GM21381 (cell line): ENCODE measurements around the gene BTBD16.

Experiments used
- ATAC-seq: cut with Tn5 transposase; IDR thresholded peaks from one replicate; pipeline ENCODE4 v1.9.1; 2021; ENCODE audit warnings: mild to moderate bottlenecking, moderate library complexity; ENCODE audit not compliant: unreplicated experiment

BTBD16 gene

DNA sequence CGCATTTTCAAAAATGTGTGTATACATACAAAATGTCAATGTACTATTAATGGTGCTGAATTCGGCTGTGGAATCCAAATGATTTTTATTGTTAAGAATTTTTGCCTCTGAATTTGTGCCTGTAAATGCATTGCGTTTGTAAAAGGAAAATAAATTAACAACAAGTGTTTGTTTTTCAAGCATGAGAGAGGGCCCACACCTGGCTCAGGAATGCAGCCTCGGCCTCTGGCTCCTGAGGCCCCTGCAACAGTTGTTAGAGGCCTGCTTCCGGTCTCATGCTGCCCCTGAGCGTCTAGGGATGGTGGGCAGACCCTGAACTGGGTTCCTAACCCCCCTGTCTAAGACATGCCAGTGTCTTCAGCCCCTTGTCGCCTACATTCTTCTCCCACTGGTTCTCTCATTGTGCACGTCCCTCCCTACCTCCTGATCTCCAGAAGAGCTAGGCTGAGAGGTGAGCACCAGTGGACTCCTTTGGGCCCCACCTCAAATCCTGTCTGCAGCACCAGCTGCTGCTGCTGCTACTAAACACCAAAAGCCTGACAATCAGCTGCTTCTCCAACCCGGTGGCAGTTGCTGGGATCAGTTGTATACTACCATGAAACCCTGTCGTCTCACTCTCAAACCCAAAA is 1.9 kb upstream of the BTBD16 start:
- no peak for ATAC-seq

DNA sequence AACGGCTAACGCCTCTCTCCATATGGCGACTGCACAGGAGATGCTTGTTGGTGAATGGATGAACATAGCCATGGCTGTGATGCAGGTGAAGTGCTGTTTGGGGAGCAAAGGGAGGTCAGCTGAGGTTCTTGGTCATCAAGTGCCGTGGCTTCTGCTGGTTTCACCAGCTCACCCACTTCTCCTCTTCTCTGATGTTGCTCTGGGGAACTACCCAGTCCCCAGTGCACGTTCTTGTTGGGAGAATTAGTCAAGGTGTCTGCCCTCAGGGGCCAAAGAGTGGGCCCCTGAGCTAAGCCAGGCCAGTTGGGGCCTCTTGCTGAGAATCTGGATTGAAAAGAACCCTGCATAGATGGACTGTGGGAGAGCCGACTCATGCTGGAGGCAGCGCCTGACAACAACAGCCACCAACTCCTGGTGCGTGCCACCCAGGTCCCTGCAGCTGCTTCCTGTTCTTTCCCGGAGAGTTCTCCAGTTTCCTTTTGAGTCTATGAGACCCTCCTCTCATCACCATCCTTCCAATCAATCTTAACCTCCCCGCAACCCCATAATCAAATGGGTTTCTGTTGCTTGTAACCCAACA is 3.0 kb downstream of the BTBD16 start:
- ATAC-seq: no peak

DNA sequence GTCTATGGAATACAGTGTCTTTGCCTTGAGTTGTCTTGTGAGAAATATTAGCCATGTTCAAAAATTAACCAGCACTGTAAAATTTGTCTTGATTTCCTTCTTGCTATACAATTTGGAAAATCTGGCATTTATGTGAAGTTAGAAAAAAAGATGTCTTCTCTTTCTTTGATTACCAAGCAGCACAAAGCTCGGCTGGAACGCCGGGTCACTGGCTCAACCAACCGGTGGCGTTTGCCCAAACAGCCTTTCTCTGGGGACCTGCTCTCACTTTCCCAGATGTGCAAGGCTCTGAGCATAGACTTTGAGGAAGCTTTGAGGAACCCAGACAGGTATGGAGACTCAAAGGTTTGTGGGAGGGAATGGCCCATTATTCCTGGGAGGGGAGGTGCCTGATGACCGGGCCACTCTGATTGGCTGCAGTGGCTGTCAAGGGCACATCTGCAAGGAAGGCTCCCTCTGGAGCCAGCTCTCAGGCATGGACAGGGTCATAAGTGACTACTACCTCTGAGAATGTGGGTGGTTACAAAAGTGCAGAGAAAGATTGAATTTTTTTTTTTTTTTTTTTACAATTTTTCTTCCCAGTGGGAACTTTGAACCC is 5.6 kb downstream of the BTBD16 start:
- ATAC-seq: no peak

DNA sequence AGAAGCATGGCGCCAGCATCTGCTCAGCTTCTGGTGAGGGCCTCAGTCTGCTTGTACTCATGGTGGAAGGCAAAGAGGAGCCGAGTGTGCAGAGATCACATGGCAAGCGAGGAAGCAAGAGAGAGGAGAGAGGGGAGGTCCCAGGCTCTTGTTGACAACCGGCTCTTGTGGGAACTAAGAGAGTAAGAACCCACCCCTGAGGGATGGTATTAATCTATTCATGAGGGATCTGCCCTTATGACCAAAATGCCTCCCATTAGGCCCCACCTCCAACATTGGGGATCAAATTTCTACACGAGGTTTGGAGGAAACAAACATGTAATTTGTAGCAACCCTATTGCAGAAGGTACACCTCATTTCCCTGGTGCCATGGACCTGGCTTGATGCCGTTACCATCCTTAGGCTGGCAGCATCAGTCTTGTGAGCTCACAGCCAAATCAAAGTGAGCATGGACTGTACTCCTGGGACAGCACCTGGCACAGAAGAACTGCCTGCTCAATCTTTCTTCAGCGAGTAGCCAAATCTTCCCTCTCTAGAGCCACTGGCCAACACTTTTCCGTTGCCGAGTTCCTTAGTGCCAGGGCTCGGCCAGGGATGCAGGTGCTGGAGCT is 6.5 kb downstream of the BTBD16 start:
- ATAC-seq: no peak

DNA sequence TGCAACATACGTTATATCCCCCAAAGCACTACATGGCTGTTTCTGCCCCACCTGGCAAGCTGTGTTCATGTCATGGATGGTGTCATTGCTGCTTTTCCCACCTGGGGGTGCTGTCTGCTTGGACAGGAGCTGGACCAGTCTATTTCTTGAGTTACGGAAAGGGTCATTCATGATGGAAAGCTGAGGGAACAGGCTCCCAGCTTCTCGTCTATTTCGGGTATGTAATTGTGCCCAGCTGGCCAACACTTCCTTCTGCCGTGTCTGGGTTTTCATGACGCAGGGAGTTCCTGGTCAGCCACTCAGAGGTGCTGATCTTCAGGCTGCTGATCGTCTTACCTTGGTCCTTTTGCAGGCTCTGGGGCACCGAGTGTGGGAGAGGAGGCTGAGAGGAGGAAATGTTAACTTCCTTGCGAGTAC is 8.6 kb downstream of the BTBD16 start:
- ATAC-seq: no peak

DNA sequence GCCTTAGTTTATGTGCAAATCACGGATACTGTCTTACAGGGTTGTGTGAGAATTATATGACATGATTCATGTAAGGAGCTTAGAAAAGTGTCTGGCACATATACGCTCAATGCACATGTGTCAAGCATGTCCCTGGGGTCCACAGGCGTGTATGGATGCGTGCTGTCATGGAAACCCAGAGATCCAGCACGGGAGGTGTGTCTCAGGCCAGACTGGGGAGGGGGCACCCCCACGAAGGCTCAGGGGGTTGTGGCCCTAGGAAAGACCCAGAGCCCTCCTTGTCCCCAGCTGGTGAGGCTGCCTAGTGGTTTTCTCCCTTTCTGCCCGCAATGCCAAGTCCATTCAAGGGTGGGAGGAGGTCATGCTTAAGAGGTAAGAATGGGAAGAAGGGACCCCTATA is 9.1 kb downstream of the BTBD16 start:
- no peak for ATAC-seq

DNA sequence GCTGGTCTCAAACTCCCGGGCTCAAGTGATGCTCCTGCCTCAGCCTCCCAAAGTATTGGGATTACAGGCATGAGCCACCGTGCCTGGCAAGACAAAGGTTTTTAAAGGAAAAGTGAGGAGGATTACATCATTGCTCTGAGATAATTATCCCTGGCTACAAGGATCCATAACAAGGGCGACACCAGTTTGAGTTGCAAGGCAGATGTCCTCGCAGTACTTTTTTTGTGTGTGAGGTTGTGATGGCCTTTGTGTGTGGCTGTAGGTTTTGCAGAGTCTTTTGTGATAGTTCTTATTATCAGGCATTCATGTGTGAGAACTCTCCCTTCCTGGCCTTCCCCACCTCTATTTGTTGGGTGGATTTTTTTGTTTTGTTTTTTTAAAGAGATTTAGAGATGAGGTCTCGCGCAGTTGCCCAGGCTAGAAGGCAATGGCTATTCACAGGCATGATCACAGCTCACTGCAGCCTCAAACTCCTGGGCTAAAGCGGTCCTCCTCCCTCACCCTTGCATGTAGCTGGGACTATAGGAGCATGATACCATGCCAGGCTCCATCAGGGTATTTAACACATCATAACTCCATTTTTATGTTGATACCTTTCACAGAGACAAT is 10.0 kb downstream of the BTBD16 start:
- no peak for ATAC-seq

DNA sequence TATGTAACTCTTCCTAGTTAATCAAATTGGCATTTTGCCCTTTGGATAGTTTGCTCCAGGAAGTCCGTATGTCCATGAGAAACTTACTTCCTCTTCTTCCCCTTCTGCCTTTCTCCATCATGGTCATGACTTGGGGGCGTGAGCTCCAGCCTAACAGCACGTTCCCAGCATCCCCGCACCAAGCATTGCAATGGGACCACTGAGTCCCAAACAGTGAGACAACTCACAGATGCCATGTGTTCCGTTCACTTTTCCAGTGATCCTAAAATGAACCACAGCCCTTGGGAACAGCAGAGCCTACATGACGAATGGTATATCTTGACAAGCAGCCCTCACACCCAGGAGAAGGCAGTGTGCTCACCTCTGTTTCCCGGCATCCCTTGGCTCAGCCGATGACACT is 10.7 kb downstream of the BTBD16 start:
- ATAC-seq: no peak

DNA sequence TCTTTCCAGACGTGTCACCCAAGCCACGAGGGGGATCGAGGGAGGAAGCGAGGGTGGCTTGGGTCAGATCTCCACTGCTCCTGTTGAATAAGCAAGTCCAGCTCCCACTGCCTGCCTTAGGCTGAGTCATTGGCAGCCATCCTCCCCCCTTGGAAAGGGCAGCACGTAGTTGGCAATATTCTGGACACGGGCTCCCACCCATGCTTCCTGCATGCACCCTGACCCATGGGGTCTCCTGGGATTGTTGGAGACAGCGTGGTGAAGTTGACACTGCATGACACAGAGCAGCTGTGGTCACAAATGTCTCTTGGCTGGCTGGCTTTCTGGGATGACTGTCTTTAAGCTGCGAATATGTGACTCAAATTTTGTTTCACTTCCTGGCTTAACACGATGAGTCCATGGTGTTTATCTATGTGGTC is 11.2 kb downstream of the BTBD16 start:
- no peak for ATAC-seq

DNA sequence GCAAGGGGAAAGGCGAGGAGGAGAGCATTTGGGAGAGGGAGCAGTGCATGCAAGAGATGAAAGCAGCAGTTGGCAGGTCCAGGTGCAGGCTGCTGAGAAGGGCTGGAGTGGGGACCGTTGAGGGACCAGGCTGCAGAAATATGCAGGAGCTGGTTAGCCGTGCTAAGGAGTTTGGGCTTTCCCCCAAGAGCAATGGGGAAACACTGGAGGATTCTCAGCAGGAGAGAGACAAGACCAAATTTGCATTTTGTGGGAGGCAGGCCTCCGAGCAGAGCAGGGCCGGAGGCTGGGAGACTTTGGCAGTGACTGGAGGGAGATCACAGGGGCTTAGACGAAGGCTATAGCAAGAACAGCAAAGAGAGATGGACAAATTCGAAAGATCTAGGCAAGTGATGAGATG is 11.8 kb downstream of the BTBD16 start:
- ATAC-seq: no peak

DNA sequence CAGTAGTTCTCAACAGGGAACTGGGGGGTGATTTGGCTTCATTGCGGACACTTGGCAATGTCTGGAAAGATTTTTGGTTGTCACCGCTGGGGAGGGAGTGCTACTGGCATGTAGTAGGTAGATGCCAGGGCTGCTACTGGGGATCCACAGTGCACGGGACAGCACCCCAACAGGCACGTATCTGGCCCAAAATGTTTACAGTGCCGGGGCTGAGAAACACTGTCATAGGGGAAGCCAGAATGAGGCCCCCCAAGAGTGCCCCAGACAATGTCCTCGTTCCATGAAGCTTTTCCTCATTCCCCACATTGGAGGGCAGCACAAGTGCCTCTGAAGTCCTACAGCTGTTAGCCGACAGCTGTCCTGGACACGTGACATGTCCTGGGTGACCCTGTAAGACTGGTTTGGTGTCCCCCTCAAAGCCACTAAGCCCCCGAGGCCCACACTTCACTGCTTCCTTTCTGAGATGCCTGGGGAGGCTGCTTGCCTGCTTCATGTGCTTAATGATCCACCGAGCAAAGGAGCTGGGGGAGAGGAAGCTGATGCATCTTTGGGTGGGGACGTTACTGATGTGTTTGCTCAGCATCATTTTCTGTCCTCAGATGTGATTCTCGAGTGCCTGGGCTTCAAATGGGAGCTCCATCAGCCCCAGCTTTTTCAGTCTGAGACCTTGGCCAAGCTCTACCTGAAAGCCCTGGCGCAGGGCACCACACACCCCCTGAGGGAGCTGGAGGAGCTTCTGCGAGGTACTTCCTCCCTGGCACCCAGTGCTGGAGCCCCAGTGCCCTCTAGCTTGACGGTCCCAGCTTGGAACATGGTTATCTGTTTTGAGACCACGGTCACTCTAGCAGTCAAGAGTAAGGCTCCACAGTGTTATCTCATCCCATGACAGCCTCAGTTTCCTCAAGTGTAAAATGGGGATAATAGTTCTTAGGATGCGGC is 14.7 kb downstream of the BTBD16 start:
- no peak for ATAC-seq

DNA sequence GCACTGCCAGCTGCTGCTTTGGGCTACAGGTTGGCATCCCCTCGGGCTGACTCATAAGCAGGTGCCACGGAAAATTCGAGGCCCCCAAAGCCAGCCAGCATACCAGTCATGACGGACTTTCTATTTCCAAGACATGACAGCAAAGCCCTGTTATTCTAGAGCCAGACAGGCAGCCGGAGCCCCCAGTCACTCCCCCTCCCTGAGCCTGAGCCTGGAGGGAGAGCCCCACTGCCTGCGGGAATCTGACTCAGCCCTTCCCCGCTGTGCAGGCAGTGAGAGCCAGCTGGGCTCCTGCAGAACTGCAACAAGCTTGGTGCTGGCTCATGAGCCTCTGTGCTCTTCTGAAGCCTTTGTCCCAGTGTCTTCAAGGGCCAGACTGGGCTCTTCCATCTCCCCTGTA is 15.8 kb downstream of the BTBD16 start:
- ATAC-seq: no peak

DNA sequence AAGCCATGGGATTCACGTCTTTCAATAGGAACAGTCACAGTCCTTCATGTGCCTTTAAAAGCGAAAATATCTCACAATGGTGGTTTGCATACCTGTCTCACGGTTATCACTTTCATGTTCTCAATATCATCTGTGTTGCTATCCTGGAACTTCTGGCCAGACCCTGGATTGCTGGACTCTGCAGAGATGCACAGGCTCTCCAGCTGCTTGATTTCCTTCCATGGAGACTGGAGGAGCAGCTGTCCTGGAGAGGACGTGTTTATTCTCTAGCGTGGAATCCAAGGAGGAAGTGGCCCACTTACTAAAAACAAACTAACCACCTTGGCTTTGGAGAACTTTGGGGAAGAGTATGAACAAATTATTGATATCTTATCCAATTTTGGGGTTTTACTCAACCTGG is 16.5 kb downstream of the BTBD16 start:
- ATAC-seq: no peak

DNA sequence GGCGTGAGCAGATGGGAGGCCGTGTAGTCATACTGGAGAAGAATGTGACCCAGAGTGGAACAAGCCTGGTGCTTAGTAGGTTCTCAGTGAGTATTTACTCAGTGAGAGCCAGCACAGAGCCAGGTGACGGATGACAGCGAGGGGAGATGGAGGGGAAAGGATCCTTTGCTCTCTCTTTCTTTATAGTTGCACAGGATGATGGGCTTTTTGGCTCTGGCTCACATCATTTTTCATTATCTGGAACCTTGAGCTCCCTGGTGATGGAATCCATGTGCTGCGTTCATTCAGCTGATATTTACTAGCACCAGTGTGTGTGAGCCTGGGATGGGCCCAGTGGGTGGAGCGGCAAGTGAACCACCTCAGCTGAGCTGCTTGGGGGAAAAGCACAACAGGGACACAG is 17.2 kb downstream of the BTBD16 start:
- ATAC-seq: no peak

DNA sequence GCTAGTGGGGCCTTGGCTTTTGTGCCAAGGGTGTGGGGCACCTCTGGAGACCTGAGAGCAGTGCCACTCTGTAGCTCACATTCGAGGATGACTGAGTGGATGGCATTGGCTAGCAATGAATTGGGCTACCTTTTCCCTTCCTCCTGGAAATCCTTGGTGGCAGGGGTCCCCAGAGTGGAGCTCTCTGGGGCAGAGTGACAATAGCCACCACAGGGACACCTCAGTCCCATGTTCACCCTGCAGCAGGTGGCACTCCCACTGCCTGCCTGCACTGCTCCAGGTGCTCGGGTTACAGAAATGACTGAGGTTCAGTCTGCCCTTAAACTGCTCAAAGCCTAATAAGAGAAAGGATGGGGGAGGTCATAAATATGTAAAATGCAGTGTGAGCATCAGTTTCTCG is 17.8 kb downstream of the BTBD16 start:
- ATAC-seq: no peak

DNA sequence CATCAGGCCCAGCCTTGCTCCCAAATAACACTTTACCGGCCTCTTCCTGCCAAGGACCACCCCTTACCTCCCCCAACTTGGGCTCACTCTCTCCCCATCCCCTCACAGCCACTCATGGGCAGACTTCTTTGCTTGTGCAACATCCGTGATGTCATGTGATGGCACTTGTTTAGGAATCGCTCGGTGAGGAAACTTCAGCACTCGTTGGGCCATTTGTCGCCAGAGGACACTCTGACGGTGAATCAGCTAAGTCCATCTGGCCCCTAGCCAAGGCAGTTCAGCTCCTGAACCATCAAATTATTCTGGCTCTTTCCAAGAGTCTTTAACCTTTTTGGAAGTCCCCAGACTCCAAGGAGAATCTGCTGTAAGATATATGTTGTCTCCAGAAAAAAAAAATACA is 19.2 kb downstream of the BTBD16 start:
- no peak for ATAC-seq

DNA sequence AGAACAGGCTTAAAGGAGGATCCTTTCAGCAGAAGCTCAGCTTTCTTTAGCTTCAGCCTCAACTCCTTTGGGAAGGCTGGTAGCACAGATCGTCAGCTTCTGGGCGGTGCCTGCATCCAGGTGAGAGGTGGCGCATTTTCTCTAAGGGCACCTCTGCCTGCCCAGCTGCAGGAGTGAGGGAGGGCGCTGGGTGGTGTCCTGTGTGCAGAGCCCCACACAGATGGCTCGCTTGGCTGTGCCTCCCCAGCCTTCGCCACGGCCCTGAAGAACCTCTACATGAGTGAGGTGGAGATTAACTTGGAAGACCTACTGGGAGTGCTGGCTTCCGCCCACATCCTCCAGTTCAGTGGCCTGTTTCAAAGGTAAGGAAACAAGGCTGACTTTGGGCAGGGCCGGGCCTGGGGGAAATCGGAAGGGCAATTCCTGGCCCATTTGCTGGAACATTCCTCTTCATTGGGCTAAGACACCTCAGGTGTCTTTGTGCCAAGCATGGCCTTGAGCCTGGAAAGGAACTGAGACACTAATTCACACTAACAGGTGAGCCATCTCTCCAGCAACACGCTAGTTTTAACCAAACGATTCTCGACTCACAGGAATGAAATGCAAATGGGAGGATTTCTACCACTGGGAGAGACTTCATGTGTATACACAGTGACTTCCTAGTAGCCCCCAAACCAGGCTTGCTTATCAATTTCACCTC is 19.9 kb downstream of the BTBD16 start:
- ATAC-seq: no peak

DNA sequence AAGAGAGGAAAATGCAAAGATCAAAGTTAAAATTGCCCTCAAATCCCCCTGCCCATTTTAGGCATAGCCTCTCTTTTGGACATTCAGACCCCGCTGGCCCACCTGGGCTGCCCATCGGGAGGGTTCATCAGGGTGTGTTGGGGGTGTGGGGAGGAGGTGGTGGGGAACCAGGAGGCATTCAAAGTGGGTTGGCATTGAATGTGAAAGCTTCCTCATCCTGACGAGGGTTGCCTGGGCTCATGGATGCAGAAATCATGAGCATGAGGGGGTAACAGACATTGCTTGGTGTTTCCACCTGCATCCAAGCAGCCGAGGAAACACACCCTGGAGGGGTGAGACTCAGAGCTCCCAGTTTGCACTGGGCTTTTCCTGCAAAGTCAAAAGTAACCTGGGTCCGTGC is 20.6 kb downstream of the BTBD16 start:
- no peak for ATAC-seq

DNA sequence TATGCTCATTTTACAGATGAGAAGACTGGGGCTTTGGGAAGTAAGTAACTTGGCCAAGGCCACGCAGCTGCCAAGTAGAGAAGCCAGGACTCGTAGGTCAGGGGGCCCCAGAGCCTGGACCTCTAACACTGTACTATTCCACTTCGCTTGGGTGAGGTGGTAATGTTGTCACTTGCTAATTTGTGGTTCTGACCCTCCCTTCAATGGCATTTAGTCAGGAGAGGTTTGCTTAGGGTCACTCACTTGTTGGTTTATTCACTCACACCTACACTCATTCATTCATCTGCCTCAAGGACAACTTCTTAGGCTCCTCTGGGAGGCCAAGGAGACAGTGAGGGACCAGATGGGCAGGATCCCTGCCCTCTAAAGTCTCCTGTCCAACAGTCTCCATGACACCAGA is 21.3 kb downstream of the BTBD16 start:
- ATAC-seq: no peak
